K562 (cell line): ENCODE measurements around the gene SMC1A. TPM values are rescaled to one million over a fixed set of nuclear protein-coding genes. Genes with fewer than 3 reads are reported as not detected.

ENCODE experiments used
- ATF3 ChIP-seq, 2 experiments: fragments of 450-650 bp in 1 of 2; sonication (generic) in 1 of 2; formaldehyde crosslinking in 1 of 2; IDR thresholded peaks in 1 of 2; conservative IDR thresholded peaks in 1 of 2; 2 replicates each; pipeline versions ENCODE4 v1.6.1 to v1.8.1; 2016 to 2023; ENCODE audit warnings: mild to moderate bottlenecking in 2 of 2, moderate library complexity in 2 of 2, inconsistent platforms in 1 of 2, missing genetic modification reagents in 1 of 2
- EHMT2 ChIP-seq: fragments of 450-650 bp; IDR thresholded peaks from 2 replicates; pipeline ENCODE4 v1.6.1; 2018; ENCODE audit warnings: antibody characterized with exemption
- FOXA1 ChIP-seq: fragments of 450-650 bp; IDR thresholded peaks from 2 replicates; pipeline ENCODE4 v1.6.1; 2016; ENCODE audit warnings: mild to moderate bottlenecking, borderline replicate concordance
- GTF2B ChIP-seq: IDR thresholded peaks from 2 replicates; pipeline ENCODE4 v1.6.1; 2011; ENCODE audit not compliant: insufficient read length; ENCODE audit errors: extremely low read depth
- IRF9 ChIP-seq: fragments of 450-650 bp; IDR thresholded peaks from 2 replicates; pipeline ENCODE4 v1.6.1; 2016; ENCODE audit warnings: missing biosample characterization, missing genetic modification characterization
- MYNN ChIP-seq, 2 experiments: sonication (generic); formaldehyde crosslinking in 1 of 2; IDR thresholded peaks; 2 replicates each; pipeline versions ENCODE4 v1.5.0 to v1.6.1; 2016 to 2020; ENCODE audit warnings: antibody characterized with exemption in 1 of 2, missing genetic modification reagents in 1 of 2
- NR1H2 ChIP-seq: sonication (generic); formaldehyde crosslinking; IDR thresholded peaks from 2 replicates; pipeline ENCODE4 v1.4.0; 2020; ENCODE audit warnings: mild to moderate bottlenecking, missing genetic modification reagents
- PYGO2 ChIP-seq: fragments of 450-650 bp; IDR thresholded peaks from 2 replicates; pipeline ENCODE4 v1.6.1; 2016; ENCODE audit warnings: mild to moderate bottlenecking, missing genetic modification characterization, moderate library complexity, missing compliant biosample characterization
- RBM15 ChIP-seq: fragments of 200-400 bp; formaldehyde crosslinking; IDR thresholded peaks from 2 replicates; pipeline ENCODE4 v1.6.1; 2018; ENCODE audit warnings: mild to moderate bottlenecking, low read length, moderate library complexity; ENCODE audit not compliant: insufficient read depth
- TAF15 ChIP-seq: fragments of 200-400 bp; formaldehyde crosslinking; IDR thresholded peaks from 2 replicates; pipeline ENCODE4 v1.6.1; 2017; ENCODE audit warnings: mild to moderate bottlenecking, low read depth, low read length, moderate library complexity
- TCF7L2 ChIP-seq: fragments of 150-350 bp; IDR thresholded peaks from 2 replicates; pipeline ENCODE4 v1.6.1; 2016; ENCODE audit warnings: low read depth, mild to moderate bottlenecking, low read length, moderate library complexity
- THRB ChIP-seq: fragments of 450-650 bp; formaldehyde crosslinking; conservative IDR thresholded peaks from 2 replicates; pipeline ENCODE4 v1.4.0; 2022; ENCODE audit warnings: mild to moderate bottlenecking, missing genetic modification characterization
- ZBTB11 ChIP-seq, 3 experiments: fragments of 200-800 bp in 1 of 3; fragments of 250-450 bp in 1 of 3; fragments of 450-650 bp in 1 of 3; sonication (Bioruptor Pico) in 1 of 3; sonication (Bioruptor generic) in 1 of 3; formaldehyde crosslinking in 1 of 3; IDR thresholded peaks; 2 replicates each; pipeline versions ENCODE4 v1.6.1 to v1.8.0; 2016 to 2022; ENCODE audit warnings: mild to moderate bottlenecking in 2 of 3, missing genetic modification characterization in 2 of 3, missing compliant biosample characterization in 1 of 3, moderate library complexity in 1 of 3
- ZNF253 ChIP-seq: fragments of 250-450 bp; sonication (Bioruptor Pico); conservative IDR thresholded peaks from 2 replicates; pipeline ENCODE4 v1.6.1; 2021; ENCODE audit warnings: mild to moderate bottlenecking
- polyA plus RNA-seq, 8 experiments: library from polyadenylated mRNA; depleted of rRNA in 4 of 8; stranded (reverse) in 5 of 8; unstranded in 3 of 8; fragments of >200 nt; fragmentation: Nextera tagmentation in 2 of 8; fragmentation: Illumina TruSeq in 1 of 8; extraction: Ambion mirVana in 2 of 8; extraction: Trizol in 1 of 8; gene quantifications; 2 replicates each; pipeline versions ENCODE4 v1.2.1 to v1.2.3, GENCODE V29; 2011 to 2014; ENCODE audit warnings: inconsistent platforms in 1 of 8, missing spikeins in 1 of 8
- total RNA-seq, 7 experiments: library from RNA; depleted of rRNA in 6 of 7; stranded (reverse); fragments of >200 nt in 6 of 7; fragmentation: Illumina TruSeq in 2 of 7; extraction: Trizol in 2 of 7; gene quantifications; 2 replicates each; pipeline versions ENCODE4 v1.2.1 to v1.2.3, GENCODE V29; 2011 to 2021; ENCODE audit warnings: low replicate concordance in 1 of 7
- TF ChIP-seq, protein P1 (sequence below): sonication (generic); formaldehyde crosslinking; IDR thresholded peaks from 2 replicates; pipeline ENCODE4 v1.8.0; 2022; ENCODE audit warnings: mild to moderate bottlenecking, missing genetic modification reagents

Gene SMC1A
- total and polyA plus RNA-seq, 9 of the 15 experiments (the other 6 are each of a cell fraction or from before 2014, with no cell fraction given) = 28.5 to 126 (median 71.2) TPM

GRCh38 chrX:53422086-53422860, at the start of gene SMC1A (continued):
- peak; percentile 80 for TF ChIP-seq TCF7L2
- no peak for TF ChIP-seq FOXA1
- no peak for TF ChIP-seq PYGO2 (tag)
- no peak for TF ChIP-seq TAF15
- no peak for TF ChIP-seq EHMT2
- no peak for TF ChIP-seq THRB (CRISPR knock-in tag)
- TF ChIP-seq, protein P1, sequence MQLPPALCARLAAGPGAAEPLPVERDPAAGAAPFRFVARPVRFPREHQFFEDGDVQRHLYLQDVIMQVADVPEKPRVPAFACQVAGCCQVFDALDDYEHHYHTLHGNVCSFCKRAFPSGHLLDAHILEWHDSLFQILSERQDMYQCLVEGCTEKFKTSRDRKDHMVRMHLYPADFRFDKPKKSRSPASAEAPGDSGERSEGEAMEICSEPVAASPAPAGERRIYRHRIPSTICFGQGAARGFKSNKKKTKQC (CRISPR knock-in tag) = 0 out of 2 replicates have a peak, but pooled peaks have one; percentile 22
- peak; percentile 8 for TF ChIP-seq GTF2B
- no peak for TF ChIP-seq MYNN (IDR thresholded peaks at IDR 0.05)
- TF ChIP-seq MYNN (CRISPR knock-in tag; IDR thresholded peaks at IDR 0.05) = no peak
- TF ChIP-seq ZNF253 (CRISPR knock-in tag) = no peak
- peak in 1 of 3 experiments; percentile 58; a peak in 1 of 6 replicates for TF ChIP-seq ZBTB11 (CRISPR knock-in tag; IDR thresholded peaks at IDR 0.05)
- peak; percentile 77; the same call in 1 of the 2 replicates for TF ChIP-seq NR1H2 (CRISPR knock-in tag)
- no peak for TF ChIP-seq ATF3 (IDR thresholded peaks at IDR 0.05)
- TF ChIP-seq ATF3 (CRISPR knock-in tag; conservative IDR thresholded peaks at IDR 0.05) = no peak
- no peak for TF ChIP-seq IRF9
- no peak for TF ChIP-seq RBM15
